Thyroid gland (tissue), 4 donors: ENCODE results near the gene PKD1.
"Not testable (repeated sequence)": the region's sequence is repeated elsewhere in the genome, so short reads cannot be mapped to it uniquely, and the experiment has no call there.

ENCODE experiments used
- POLR2A ChIP-seq, 2 donors: fragments of 450-650 bp; IDR thresholded peaks; one replicate each; pipeline ENCODE4 v1.6.1; 2017; ENCODE audit warnings: antibody characterized with exemption in 2 of 2, mild to moderate bottlenecking in 2 of 2, moderate library complexity in 1 of 2
- TF ChIP-seq, protein P1 (sequence below), 6 experiments: fragments of 200-600 bp in 3 of 6; fragments of 450-650 bp in 3 of 6; sonication (generic) in 3 of 6; IDR thresholded peaks; one replicate each; pipeline ENCODE4 v1.5.1; 2016 to 2019; ENCODE audit warnings: antibody characterized with exemption in 6 of 6, mild to moderate bottlenecking in 2 of 6, inconsistent platforms in 1 of 6, moderate library complexity in 1 of 6

- TF ChIP-seq, protein P1, sequence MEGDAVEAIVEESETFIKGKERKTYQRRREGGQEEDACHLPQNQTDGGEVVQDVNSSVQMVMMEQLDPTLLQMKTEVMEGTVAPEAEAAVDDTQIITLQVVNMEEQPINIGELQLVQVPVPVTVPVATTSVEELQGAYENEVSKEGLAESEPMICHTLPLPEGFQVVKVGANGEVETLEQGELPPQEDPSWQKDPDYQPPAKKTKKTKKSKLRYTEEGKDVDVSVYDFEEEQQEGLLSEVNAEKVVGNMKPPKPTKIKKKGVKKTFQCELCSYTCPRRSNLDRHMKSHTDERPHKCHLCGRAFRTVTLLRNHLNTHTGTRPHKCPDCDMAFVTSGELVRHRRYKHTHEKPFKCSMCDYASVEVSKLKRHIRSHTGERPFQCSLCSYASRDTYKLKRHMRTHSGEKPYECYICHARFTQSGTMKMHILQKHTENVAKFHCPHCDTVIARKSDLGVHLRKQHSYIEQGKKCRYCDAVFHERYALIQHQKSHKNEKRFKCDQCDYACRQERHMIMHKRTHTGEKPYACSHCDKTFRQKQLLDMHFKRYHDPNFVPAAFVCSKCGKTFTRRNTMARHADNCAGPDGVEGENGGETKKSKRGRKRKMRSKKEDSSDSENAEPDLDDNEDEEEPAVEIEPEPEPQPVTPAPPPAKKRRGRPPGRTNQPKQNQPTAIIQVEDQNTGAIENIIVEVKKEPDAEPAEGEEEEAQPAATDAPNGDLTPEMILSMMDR (IDR thresholded peaks at IDR 0.05): not testable (repeated sequence)
- TF ChIP-seq POLR2A (IDR thresholded peaks at IDR 0.05): not testable (repeated sequence)
Observed at GRCh38 chr16:2106211-2106610, 29.5 kb downstream of the PKD1 start.
